HEK293 (cell line): ENCODE measurements around the gene CLIP1.

Experiments
- CTCF ChIA-PET: fragments of 350-600 bp; formaldehyde crosslinking; extraction: SDS; loops from one replicate; lab custom pipeline; 2021; ENCODE audit warnings: antibody characterized with exemption; lab: Yijun Ruan, JAX
- POLR2A ChIA-PET: fragments of 300-600 bp; formaldehyde crosslinking; extraction: SDS; loops from one replicate; lab custom pipeline; 2020; ENCODE audit warnings: antibody characterized with exemption, inconsistent platforms; lab: Yijun Ruan, JAX
- H3K27ac ChIP-seq: fragments of 200-500 bp; sonication (Bioruptor generic); 2 replicates; pipeline ENCODE4 v1.5.1; 2014; ENCODE audit warnings: low read depth, low read length, control low read depth, inconsistent platforms; ENCODE audit errors: extremely low read depth
- H3K36me3 ChIP-seq, 2 experiments: fragments of 200-500 bp in 1 of 2; sonication (Bioruptor generic) in 1 of 2; 1 replicate in 1 of 2; 2 replicates in 1 of 2; pipeline ENCODE4 v1.5.1; 2014 to 2017; ENCODE audit warnings: inconsistent platforms in 2 of 2, low read length in 2 of 2; ENCODE audit not compliant: control insufficient read depth in 2 of 2, insufficient read depth in 1 of 2
- H3K4me1 ChIP-seq: fragments of 200-500 bp; sonication (Bioruptor generic); 2 replicates; pipeline ENCODE4 v1.5.1; 2014; ENCODE audit warnings: mild to moderate bottlenecking, low read length, inconsistent platforms; ENCODE audit not compliant: control insufficient read depth, insufficient read depth
- H3K4me3 ChIP-seq: 2 replicates; pipeline ENCODE4 v1.5.1; 2011; ENCODE audit warnings: low read depth, mild to moderate bottlenecking, control low read depth, low read length, moderate library complexity
- H3K9me3 ChIP-seq: fragments of 200-500 bp; sonication (Bioruptor generic); 2 replicates; pipeline ENCODE4 v1.5.1; 2014; ENCODE audit warnings: low read depth, low read length, inconsistent platforms; ENCODE audit not compliant: control insufficient read depth, insufficient read depth
- ATF2 ChIP-seq: fragments of 450-650 bp; formaldehyde crosslinking; IDR thresholded peaks from 2 replicates; pipeline ENCODE4 v1.5.1; 2016; ENCODE audit warnings: missing biosample characterization, missing genetic modification characterization, low read depth
- FEZF1 ChIP-seq: fragments of 450-650 bp; formaldehyde crosslinking; IDR thresholded peaks from 2 replicates; pipeline ENCODE4 v1.5.1; 2016; ENCODE audit warnings: missing biosample characterization, missing genetic modification characterization
- PRDM2 ChIP-seq: fragments of 450-650 bp; formaldehyde crosslinking; IDR thresholded peaks from 2 replicates; pipeline ENCODE4 v1.5.1; 2016; ENCODE audit warnings: missing biosample characterization, missing genetic modification characterization, borderline replicate concordance
- ZBTB49 ChIP-seq: fragments of 450-650 bp; formaldehyde crosslinking; IDR thresholded peaks from 2 replicates; pipeline ENCODE4 v1.5.1; 2016; ENCODE audit warnings: missing biosample characterization, missing genetic modification characterization, low read depth
- ZFHX2 ChIP-seq: fragments of 450-650 bp; formaldehyde crosslinking; conservative IDR thresholded peaks from 2 replicates; pipeline ENCODE4 v1.5.1; 2016; ENCODE audit warnings: missing biosample characterization, missing genetic modification characterization
- ZNF148 ChIP-seq: fragments of 450-650 bp; formaldehyde crosslinking; IDR thresholded peaks from 2 replicates; pipeline ENCODE4 v1.5.0; 2017; ENCODE audit warnings: missing biosample characterization, missing genetic modification characterization, borderline replicate concordance
- ZNF280D ChIP-seq: fragments of 450-650 bp; formaldehyde crosslinking; IDR thresholded peaks from 2 replicates; pipeline ENCODE4 v1.5.1; 2016; ENCODE audit warnings: missing biosample characterization, missing genetic modification characterization
- ZNF449 ChIP-seq: fragments of 450-650 bp; formaldehyde crosslinking; IDR thresholded peaks from 2 replicates; pipeline ENCODE4 v1.5.1; 2017; ENCODE audit warnings: missing biosample characterization, mild to moderate bottlenecking, missing genetic modification characterization, moderate library complexity

The CLIP1 gene

GRCh38 chr12:122323311-122324019 is 99.0 kb downstream of the CLIP1 start:
- H3K4me3 ChIP-seq: no peak overlapping the region
- H3K36me3 ChIP-seq: peaks cover 10 to 59% of the 10 kb centered on the region in 2 experiments
- ChIA-PET CTCF (interaction anchor here (0.6 to 2.7 kb wide), 5 partner anchors 13 to 231 kb away, joined by 3 to 15 read pairs (median 4); no protein-coding TSS in a partner anchor), POLR2A (interaction anchor here (0.5 to 0.7 kb wide), 2 partner anchors 114 to 164 kb away, joined by 3 to 4 read pairs; no protein-coding TSS in a partner anchor)
- TF ChIP-seq ZFHX2 (tag by site-specific recombination): no peak
- peak; percentile 70 for TF ChIP-seq ATF2 (tag by site-specific recombination)
- TF ChIP-seq ZNF449: no peak
- no peak for TF ChIP-seq ZNF280D (tag by site-specific recombination)
- no peak for TF ChIP-seq ZBTB49 (tag by site-specific recombination)
- TF ChIP-seq FEZF1 (tag by site-specific recombination): no peak
- no peak for TF ChIP-seq PRDM2 (tag by site-specific recombination)
- TF ChIP-seq ZNF148: no peak
- no peaks in the 10 kb centered on the region for H3K9me3 ChIP-seq
- H3K27ac ChIP-seq: no peak overlapping the region
- H3K4me1 ChIP-seq: no peaks in the 10 kb centered on the region
